ENCODE results near the gene PLA2G2C. TPM values are rescaled to one million over a fixed set of nuclear protein-coding genes. Genes with fewer than 3 reads are reported as not detected.

Gene PLA2G2C
- total and polyA plus RNA-seq, 10 donors: 0.17 TPM; not detected in 9

DNA sequence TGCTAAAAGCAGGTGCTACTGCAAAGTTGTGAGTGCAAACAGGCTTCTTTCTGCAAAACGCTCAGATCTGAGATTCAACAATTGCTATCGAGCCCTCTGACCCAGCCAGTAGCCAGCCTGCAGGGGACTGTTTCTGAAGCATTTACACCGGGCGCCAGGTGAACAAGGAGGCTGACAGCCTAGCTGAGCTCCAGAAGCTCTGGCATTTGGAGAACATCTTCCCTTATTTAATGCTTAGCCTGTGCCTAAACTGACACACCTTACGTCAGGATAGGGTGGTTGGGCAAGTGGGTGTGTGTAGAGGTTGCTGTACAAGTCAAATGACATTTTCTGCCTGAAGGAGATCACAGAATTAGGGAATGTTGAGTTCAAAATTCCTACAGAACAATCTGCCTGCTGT, 15.8 kb upstream of the PLA2G2C start:
- no peak for TF ChIP-seq CTCF (IDR thresholded peaks at IDR 0.05 in 8 of 11, conservative IDR thresholded peaks at IDR 0.05 in 3 of 11)
- TF ChIP-seq POLR2A (IDR thresholded peaks at IDR 0.05): no peak
- no peak for TF ChIP-seq POLR2AphosphoS5 (IDR thresholded peaks at IDR 0.05)
- Histone ChIP-seq H3K27me3 (replicated peaks in 1 of 7) (peaks cover 0 to 28% (median 0%) of the 10 kb centered on the region in 7 donors), H3K4me3 (no peak overlapping the region), H3K4me1 (no peaks in the 10 kb centered on the region), H3K36me3 (no peaks in the 10 kb centered on the region), H3K9me3 (no peaks in the 10 kb centered on the region), H3K27ac (no peak overlapping the region)
- no peak for DNase-seq
- 89 to 93% (median 90%) methylated on average over 4 to 5 of the region's 5 CpGs for WGBS, 5 donors
- intact Hi-C loops (cut with DNase I; ENCODE audit: low total_unique reads): no loop called here

- Histone ChIP-seq H3K36me3 (no peaks in the 10 kb centered on the region), H3K27me3 (replicated peaks in 1 of 7) (peaks cover 0 to 29% (median 0%) of the 10 kb centered on the region in 7 donors), H3K4me3 (no peak overlapping the region), H3K4me1 (no peaks in the 10 kb centered on the region), H3K9me3 (no peaks in the 10 kb centered on the region), H3K27ac (no peak overlapping the region)
- 63 to 80% (median 69%) methylated on average over 2 of the region's 2 CpGs for WGBS, 5 donors
- no peak for TF ChIP-seq CTCF (IDR thresholded peaks at IDR 0.05 in 8 of 11, conservative IDR thresholded peaks at IDR 0.05 in 3 of 11)
- no peak for TF ChIP-seq POLR2AphosphoS5 (IDR thresholded peaks at IDR 0.05)
- no peak for TF ChIP-seq POLR2A (IDR thresholded peaks at IDR 0.05)
- intact Hi-C loops (cut with DNase I; ENCODE audit: low total_unique reads): no loop called here
- DNase-seq: no peak
Observed at GRCh38 chr1:20200966-20201365, 14.6 kb upstream of the PLA2G2C start.

- intact Hi-C loops (cut with DNase I; ENCODE audit: low total_unique reads): loop anchor here (5.0 kb wide), 1 partner anchor 223 kb away; the partner anchor contains the start of gene PLA2G2A
- H3K27ac ChIP-seq: no peak overlapping the region
- peaks cover 0 to 29% (median 0%) of the 10 kb centered on the region in 7 donors for H3K27me3 ChIP-seq (replicated peaks in 1 of 7)
- H3K4me3 ChIP-seq: no peak overlapping the region
- 36 to 59% (median 48%) methylated on average over 2 of the region's 2 CpGs for WGBS, 5 donors
- peaks cover 2 to 4% (median 3%) of the 10 kb centered on the region in 6 donors for H3K4me1 ChIP-seq
- TF ChIP-seq CTCF (IDR thresholded peaks at IDR 0.05 in 8 of 11, conservative IDR thresholded peaks at IDR 0.05 in 3 of 11) (no peak), POLR2A (IDR thresholded peaks at IDR 0.05) (no peak), POLR2AphosphoS5 (IDR thresholded peaks at IDR 0.05) (no peak)
- no peaks in the 10 kb centered on the region for H3K9me3 ChIP-seq
- no peaks in the 10 kb centered on the region for H3K36me3 ChIP-seq
- no peak for DNase-seq
Observed at GRCh38 chr1:20199840-20200239, 13.5 kb upstream of the PLA2G2C start.

- Histone ChIP-seq H3K36me3 (no peaks in the 10 kb centered on the region), H3K4me3 (no peak overlapping the region), H3K9me3 (no peaks in the 10 kb centered on the region), H3K27ac (no peak overlapping the region), H3K27me3 (replicated peaks in 1 of 7) (peaks cover 0 to 29% (median 0%) of the 10 kb centered on the region in 7 donors), H3K4me1 (peaks cover 3 to 8% (median 6%) of the 10 kb centered on the region in 6 donors)
- 35 to 59% (median 54%) methylated on average over 3 of the region's 3 CpGs for WGBS, 5 donors
- intact Hi-C loops (cut with DNase I; ENCODE audit: low total_unique reads): loop anchor here (5.0 kb wide), 1 partner anchor 222 kb away; the partner anchor contains the start of gene PLA2G2A
- TF ChIP-seq POLR2AphosphoS5 (IDR thresholded peaks at IDR 0.05) (no peak), POLR2A (IDR thresholded peaks at IDR 0.05) (no peak), CTCF (IDR thresholded peaks at IDR 0.05 in 8 of 11, conservative IDR thresholded peaks at IDR 0.05 in 3 of 11) (no peak)
- no peak for DNase-seq
Observed at GRCh38 chr1:20199403-20199802, 13.1 kb upstream of the PLA2G2C start.
